Measurements from ENCODE around the gene BRICD5.

Gene BRICD5

DNA sequence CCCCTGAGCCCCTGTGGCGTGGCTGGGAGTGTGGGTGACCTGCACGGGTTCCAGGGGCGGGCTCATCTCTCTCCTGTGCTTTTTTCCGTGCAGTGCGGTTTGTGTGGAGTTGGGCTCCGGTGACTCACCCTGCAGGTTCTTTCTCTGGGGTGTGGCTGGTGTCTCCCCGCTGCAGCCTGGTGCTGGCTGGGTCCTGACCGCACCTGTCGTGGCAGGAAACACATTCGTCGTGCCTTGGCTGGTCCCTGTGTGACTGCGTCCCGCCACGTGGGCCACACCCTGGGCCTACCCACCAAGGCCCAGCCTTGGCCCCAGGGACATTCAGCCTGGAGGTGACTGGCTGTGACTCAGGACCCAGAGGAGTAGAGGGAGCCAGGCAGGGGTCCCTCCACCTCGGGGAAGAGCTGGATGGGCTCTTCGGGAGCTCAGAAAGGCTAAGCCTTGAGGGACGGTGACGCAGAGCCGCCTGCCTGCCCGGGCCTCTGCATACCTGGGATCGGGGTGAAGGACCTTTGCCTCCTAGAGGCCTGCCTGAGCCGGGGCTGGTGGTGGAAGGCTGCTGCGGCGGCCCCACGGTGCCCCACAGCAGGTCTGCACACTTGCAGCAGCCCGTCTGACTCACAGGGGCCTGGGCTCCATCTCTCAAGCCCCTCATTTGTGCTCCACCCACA is 47.3 kb downstream of the BRICD5 start:
- no peak for DNase-seq (ENCODE audit: low spot score)

DNA sequence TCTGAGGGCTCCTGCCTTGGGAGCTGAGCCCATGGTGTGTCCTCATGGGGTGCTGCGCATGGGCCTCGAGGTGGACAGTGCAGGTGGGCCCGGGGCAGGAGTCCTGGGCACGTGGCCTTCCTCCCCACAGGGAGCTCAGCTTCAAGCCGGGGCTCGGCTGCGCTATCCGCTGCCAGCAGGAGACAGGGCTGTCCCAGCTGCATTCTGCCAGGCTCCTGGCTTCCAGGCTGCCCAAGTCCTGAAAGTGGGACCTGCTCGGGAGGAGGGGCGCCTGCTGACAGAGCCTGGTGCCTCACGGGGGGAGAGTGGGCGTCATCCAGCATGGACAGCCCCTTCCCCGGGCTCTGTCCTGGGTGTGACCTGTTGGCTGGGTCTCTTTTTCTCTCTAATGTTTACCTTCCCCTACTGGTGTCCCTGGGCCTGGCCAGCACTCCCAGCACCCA is 48.0 kb downstream of the BRICD5 start:
- DNase-seq (ENCODE audit: low spot score): no peak

DNA sequence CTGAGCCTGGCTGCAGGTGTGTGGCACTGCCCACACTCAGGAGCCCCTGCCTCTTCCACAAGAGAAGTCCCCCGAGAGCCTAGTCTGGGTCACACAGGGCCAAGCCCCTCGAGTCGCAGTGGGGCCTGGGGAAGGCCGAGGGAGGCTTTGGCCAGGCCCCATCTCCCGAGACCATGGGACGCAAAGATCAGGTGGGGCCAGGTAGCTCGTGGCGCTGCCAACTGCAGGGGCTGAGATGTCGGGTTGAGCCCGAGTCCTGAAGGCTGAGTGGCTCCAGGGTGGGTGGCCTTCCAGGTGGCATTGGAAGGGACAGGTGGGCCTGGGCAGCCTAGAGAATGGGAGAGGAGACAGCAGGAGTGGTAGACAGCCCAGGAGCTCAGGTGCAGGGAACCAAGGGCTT is 48.8 kb downstream of the BRICD5 start:
- DNase-seq (ENCODE audit: low spot score): no peak

DNA sequence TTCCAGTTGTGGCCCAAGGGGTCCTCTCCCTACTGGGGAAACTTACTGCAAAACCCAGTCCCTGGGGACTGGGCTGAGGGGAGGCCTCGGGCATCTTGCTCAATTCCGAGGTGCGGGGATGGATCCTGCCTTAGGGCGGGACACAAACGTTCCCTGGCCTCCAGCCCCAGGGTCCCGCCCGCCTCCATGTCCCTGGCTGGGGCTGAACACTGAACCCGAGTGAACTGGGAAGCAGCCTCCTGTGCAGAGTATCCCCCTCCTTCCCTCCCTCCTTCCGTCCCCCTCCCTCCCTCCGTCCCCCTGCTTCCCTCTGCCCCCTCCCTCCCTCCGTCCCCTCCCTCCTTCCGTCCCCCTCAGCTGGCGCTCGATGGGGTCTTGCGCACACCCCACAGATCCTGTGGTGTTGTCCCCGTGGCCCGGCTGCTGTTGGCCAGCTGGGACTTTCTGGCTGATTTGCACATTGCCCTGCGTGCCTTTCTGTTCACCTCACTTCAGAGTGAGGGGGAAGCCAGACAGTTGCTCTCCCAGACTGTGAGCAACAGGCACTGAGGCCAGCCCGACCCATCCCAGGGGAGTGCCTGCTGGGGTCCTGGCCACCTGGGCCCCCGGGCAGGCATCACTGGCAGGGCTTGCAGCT is 49.6 kb downstream of the BRICD5 start:
- no peak for DNase-seq (ENCODE audit: low spot score)
